Epidermal melanocyte (primary cell): Measurements from ENCODE around the gene NCKAP5.

Experiments used
- DNase-seq: peaks from one replicate; pipeline ENCODE4 v3.0.0; 2011; ENCODE audit warnings: low spot score; ENCODE audit not compliant: insufficient read length

Gene NCKAP5

GRCh38 chr2:133574186-133574585 lies 5.9 kb upstream of the NCKAP5 start:
- no peak for DNase-seq

DNA sequence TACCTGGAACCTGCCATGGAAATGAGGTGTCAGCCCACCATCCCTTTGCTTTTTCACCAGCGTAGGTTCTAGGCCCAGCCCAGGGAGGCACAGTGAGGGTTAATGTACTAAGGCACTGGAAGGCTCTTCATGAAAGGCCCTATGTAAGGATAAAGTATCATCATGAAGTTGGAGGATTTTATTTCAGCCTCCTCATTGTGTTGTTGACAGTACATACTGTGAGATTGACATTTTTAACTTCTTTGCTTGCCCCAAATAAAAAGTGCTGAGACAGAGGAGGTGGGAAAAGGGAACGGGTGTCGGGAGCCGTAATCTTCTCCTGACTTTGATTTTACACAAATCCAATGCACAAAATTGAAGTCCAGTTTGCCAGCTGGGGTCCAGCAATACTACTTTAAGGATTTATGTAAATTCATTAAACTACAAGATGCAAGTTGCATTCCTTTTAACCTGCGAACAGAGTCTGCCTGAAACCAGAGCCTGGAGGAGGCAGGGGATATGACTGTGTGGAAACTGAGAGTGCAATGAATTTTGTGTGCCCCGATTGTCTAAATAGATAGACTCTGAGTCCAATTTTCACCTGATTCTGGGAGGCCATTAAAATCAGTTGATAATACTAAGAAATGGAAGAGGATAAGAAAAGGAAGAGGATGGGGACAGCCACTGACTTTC lies 5.4 kb upstream of the NCKAP5 start:
- no peak for DNase-seq

DNA sequence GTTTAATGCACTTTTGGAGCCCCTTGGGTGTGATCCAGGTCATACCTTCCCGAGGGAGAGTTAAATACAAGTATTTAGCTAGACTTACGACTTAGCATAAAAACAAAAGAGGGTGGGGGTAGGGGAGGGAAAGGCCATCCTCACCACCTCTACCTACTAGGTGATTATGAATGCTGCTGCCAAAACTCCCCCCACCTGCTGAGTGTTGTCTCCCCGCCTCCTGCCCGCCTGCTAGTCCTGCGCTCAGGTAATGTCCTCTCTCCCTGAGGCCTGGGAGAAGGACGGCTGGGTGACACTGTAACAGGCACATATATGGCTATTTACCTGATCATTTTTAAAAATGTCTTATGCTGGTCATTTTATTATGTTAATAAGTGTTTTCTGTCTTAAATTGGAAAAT lies 3.0 kb upstream of the NCKAP5 start:
- no peak for DNase-seq

GRCh38 chr2:133570542-133570941 lies 2.3 kb upstream of the NCKAP5 start:
- DNase-seq: no peak

DNA sequence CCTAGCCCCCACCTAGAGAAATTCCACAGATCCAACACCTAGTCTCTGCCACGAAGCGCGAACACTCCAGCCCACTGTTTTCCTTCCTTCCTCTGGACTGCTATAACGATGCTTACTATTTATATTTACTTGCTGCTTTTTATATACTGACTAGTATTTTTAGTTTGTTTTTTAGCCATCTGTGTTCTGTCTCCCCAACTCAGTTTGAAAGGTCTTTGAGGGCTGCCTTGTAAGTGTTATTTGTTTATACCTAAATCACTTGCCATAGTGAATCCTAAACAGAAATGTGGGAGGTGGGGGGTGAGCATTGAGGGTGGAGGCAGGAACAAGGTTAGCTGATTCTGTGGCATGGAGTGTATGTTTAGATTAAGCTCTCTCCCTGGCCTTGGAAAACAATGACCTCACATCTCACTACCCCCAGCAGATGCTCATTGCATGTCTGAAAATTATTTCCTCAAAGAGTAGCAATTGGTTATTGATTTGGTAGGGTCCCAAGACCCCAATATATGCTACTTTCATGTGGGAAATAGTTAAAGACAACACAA lies 1.1 kb upstream of the NCKAP5 start:
- DNase-seq: no peak

DNA sequence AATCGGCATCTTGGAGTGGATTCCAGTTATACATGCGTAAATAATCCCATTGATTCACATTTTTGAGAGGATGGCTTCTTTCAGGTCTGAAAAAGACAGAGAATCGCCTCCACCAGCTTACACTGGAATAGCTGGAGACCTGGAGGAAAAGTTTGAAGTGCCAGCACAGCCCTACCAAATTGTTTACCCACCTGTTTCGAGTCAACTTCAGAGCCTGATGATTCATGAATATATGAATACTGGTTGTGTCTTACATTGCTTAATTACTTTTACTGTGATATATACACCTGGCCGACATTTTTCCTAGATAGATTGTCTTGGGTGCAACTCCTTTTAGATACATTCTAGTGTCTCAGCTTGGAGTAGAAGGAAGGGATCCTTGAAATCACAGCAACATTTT lies 335 bp upstream of the NCKAP5 start:
- no peak for DNase-seq

- no peak for DNase-seq
Observed at GRCh38 chr2:133562558-133562957, 5.7 kb downstream of the NCKAP5 start.

DNA sequence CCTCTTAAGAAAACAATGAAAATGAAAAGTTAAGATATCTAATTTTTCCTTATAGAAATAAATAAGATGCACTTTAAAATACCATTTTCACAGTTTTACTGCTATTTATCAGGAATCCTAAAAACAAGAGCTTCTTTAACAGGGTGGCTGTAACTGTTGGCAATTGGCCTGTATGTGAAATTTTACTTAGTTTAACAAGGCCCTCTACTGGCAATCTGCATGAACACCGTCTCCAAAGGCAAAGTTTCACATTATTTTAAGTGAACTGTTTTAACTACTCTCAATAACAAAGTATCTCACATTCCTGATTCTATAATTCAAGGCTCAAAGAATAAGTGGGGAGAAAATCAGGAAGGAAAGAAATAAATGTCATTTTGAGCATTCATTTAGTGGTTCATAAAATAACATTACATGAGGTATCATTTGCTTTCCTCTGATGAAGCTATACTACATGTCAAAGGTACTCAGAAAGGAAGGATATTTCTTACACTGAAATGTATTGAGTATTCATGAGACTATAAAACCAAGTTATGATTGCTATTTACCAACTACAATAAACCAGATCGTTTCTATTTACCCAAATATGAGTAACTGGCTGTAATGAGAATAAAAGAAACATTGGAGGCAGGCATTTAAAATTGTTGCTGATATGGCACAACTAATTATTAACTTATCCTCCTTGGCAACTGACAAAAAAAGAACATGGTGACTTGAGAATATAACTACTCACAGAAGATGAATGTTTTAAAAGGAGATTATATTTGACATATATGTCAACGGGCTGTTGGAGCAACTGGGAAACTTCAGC lies 7.0 kb downstream of the NCKAP5 start:
- DNase-seq: peak; percentile 33

DNA sequence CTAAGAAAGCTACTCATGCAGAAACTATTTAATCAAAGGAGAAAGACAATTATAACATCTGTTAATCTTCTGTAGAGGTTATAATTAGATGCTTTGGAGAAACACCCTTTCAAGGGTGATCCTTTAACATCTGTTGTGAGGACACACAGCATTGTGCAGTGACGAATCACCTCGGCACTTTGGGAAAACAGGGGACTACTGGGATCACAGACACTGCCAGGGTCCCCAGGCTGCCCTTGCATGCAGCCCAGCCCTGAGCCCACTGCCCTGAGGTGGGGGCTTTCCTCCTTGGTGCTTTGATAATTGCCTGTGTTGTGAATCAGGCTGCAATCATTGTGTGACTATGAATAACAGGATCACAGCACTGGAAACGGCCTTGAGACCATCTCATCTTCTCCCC lies 10.6 kb downstream of the NCKAP5 start:
- DNase-seq: no peak

- DNase-seq: no peak
Observed at GRCh38 chr2:133553838-133554408, 14.3 kb downstream of the NCKAP5 start.

- DNase-seq: no peak
Observed at GRCh38 chr2:133553251-133553650, 15.0 kb downstream of the NCKAP5 start.

GRCh38 chr2:133552821-133553220 lies 15.4 kb downstream of the NCKAP5 start:
- no peak for DNase-seq

- no peak for DNase-seq
Observed at GRCh38 chr2:133541797-133542196, 26.5 kb downstream of the NCKAP5 start.

DNA sequence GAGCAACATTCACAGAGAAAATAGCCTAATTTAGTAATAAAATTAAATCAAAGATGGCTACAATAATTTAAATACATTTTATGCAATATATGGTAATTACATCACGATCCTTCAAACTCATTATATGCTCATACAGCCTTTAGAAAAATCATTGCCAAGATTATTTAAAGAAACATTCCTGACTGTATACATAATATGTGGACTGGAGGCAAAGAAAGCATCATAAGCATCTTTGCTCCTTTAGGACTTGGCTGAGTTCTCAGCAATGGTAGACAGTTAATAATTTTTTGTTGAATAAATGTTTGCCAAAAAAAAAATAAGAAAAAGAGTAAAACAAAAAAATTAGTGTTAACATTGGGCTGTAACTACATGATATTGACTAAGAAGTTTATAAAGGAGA lies 26.9 kb downstream of the NCKAP5 start:
- DNase-seq: no peak

DNA sequence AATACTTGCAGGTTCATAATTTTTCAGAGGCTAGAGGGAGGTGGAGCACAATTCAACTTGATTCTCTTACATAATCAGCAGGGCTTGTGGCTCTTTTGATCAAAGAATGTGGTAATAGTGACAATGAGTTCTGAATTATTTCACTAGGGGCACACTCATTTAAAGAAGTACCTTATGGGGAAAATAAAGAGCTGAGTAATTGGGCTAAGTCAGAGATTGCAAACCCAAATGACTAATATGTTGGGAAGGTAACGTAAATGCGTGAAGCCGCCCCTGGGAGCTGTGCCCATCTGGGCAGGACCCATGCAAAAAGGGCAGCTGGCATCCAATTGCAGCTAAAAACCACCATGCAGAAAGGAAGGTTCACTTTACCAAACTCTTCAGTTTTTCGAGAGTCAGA lies 35.3 kb downstream of the NCKAP5 start:
- DNase-seq: no peak

- DNase-seq: no peak
Observed at GRCh38 chr2:133531382-133531781, 36.9 kb downstream of the NCKAP5 start.

- DNase-seq: no peak
Observed at GRCh38 chr2:133530645-133531044, 37.6 kb downstream of the NCKAP5 start.

DNA sequence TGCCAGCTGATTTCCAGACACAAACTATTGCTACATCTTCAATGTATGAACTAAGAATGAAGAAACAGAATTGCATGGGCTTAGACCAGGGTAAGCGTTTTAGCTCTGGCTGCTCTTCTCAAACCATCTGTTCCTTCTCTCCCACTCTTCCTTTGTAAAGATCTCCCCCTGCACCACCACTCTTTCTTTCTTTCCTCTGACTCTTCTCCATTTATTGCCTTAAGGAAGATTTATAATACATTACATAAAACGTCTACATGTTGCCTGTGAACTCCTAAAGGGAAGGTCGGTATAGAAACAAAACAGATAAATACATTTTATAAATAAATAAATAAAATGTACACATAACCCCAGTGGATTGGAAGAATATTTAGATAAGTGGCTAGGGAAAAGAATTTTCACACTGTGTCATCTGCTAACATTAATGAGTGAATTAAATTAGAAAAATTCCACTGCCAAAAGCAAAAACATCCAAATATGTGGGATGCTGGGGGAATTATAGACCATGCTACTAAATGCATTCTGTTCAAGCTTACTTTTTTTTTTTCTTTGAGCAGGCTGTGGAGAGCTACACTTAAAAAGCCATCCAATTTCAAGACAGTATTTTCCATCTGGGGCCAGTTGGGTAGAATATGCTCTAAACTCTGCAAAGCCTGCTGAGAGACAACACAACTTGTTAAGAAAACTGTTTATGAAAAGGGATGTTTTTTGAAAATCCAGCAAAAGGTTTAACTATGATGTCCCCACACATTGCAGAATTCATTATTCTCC lies 41.5 kb downstream of the NCKAP5 start:
- DNase-seq: no peak

- DNase-seq: no peak
Observed at GRCh38 chr2:133525613-133526529, 42.4 kb downstream of the NCKAP5 start.

GRCh38 chr2:133525090-133525489 lies 43.2 kb downstream of the NCKAP5 start:
- DNase-seq: no peak

DNA sequence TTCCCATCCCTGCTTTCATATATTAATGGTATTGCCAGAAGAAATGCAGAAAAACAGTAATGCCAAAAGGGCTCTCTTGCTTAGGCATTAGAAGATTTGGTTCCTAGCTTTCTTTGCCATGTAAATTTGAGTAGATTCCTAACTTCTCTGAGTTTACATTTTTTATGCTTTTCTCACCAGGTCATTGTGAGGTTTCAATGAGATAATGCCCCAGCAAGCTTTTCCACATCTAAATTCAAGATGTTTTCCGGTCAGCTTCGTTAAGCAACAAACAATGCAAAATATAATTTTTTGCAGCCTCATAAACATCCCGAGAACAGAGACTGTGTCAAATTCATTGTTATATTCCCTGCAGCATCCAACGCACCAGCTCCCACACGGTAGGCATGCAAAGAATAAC lies 44.9 kb downstream of the NCKAP5 start:
- no peak for DNase-seq
